ENCODE measurements around the gene TRIM46. TPM values are rescaled to one million over a fixed set of nuclear protein-coding genes. Genes with fewer than 3 reads are reported as not detected.

Gene TRIM46
- total RNA-seq, 1 experiment from 2014 or later, result 3.8 TPM

DNA sequence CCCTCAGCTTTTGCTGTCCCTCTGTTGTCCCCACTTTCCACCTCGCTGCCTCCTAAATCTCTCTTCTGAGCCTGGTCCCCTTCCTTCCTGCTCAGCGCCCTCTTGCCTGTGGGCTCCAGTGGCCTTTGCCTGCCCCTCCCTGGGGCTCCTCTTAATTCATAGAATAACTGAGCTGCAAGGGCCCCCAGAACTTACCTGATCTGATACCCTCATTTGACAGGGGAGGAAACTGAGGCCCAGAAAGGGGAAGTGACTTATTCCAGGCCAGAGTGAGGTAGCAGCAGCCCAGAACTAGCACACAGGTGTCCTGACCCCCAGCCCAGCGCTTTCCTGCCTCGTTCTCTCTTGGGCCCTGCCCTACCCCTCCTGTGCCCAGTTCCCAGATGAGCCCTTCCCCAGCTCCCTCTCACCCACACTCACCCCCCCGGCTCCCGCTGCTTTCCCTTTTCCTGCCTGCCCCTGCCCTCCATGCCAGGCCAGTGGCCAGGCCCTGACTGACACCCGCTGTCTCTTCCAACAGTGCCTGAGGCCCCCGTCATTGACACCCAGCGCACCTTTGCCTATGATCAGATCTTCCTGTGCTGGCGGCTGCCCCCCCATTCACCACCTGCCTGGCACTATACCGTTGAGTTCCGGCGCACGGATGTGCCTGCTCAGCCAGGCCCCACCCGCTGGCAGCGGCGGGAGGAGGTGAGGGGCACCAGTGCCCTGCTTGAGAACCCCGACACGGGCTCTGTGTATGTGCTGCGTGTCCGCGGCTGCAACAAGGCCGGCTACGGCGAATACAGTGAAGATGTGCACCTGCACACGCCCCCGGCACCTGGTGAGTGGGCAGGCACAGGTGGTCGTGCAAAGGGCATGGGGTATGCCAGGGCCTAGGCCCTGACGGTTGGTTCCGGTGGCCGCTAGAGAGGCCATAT lies 5.7 kb downstream of the TRIM46 start (continued):
- TF ChIP-seq POLR2A (IDR thresholded peaks at IDR 0.05; ENCODE audit: borderline replicate concordance, extremely low read depth, insufficient read depth, insufficient read length), result no peak

DNA sequence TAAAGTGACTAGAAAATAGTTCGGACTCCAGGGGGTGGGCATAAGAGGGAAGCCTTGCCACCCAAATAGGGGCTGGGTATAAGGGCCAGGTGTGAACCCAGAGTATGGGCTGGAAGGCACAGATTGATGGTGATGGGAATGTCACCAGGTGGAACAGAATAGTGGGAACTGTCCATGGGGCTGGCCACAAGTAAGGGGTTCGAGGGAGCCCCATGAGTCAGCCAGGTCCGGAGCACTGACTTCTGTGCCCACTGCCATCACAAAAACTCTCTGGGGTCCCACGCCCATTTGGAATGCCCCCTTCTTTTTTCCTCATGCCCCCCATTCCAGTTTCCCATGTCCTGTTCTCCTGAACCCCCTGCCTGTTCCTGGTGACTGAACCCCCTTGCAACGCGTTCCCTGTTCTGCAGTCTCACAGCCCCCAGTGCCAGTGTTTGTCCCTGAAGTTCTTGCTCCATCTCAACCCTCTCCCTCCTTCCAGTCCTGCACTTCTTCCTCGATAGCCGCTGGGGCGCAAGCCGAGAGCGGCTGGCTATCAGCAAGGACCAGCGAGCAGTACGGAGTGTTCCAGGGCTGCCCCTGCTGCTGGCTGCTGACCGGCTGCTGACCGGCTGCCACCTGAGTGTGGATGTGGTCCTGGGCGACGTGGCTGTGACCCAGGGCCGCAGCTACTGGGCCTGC lies 7.9 kb downstream of the TRIM46 start:
- DNase-seq (ENCODE audit: low read depth, low spot score) (no peak), ATAC-seq (no peak)
- H3K27ac ChIP-seq (ENCODE audit: low read depth, low read length), result no peak overlapping the region
- H3K4me1 ChIP-seq (ENCODE audit: control insufficient read depth in 1 of 2, insufficient read depth in 2 of 2, low read length in 2 of 2), result peaks cover 0 to 8% of the 10 kb centered on the region in 2 experiments; a peak in 3 of 4 replicates
- no peak overlapping the region for H3K9ac ChIP-seq (ENCODE audit: low read length)
- no peaks in the 10 kb centered on the region; a peak in 1 of 4 replicates for H3K36me3 ChIP-seq (ENCODE audit: control insufficient read depth in 1 of 2, insufficient read depth in 2 of 2, low read length in 2 of 2)
- no peaks in the 10 kb centered on the region for H3K27me3 ChIP-seq (ENCODE audit: insufficient read depth, low read length)
- H3K4me3 ChIP-seq (replicated peaks in 1 of 2; ENCODE audit: low read depth in 1 of 2, low read length in 2 of 2), result no peak overlapping the region
- H3K4me2 ChIP-seq (ENCODE audit: low read length), result no peak overlapping the region
- no peak overlapping the region for H2AFZ ChIP-seq (ENCODE audit: low read depth, low read length, poor library complexity, severe bottlenecking)
- H3K9me3 ChIP-seq (ENCODE audit: control insufficient read depth in 1 of 2, insufficient read depth in 1 of 2, low read depth in 1 of 2, low read length in 2 of 2), result no peaks in the 10 kb centered on the region
- no peaks in the 10 kb centered on the region for H3K79me2 ChIP-seq (ENCODE audit: insufficient read depth, low read length)
- BruUV-seq (replicated peaks), result no TSS peak
- ChIA-PET RAD21 (ENCODE audit: low non-redundant PET in 1 of 2, low total read pairs in 2 of 2, uncharacterized antibody in 2 of 2, unreplicated experiment in 2 of 2) (no interaction called here), CTCF (no interaction called here), POLR2A (interaction anchor here (1.0 kb wide), 1 partner anchor 14 kb away, joined by 3 read pairs; no protein-coding TSS in a partner anchor)
- H4K20me1 ChIP-seq (ENCODE audit: insufficient read depth), result no peaks in the 10 kb centered on the region
- TF ChIP-seq SRF (IDR thresholded peaks at IDR 0.05; ENCODE audit: low read depth), result no peak
- no peak for TF ChIP-seq EZH2 (IDR thresholded peaks at IDR 0.05)
- no peak for TF ChIP-seq JUND (IDR thresholded peaks at IDR 0.05)
- TF ChIP-seq SIN3A (IDR thresholded peaks at IDR 0.05; ENCODE audit: low read depth), result no peak
- intact Hi-C loops (cut with micrococcal nuclease), result no loop called here
- no peaks in the 10 kb centered on the region for H3K9me2 ChIP-seq (ENCODE audit: insufficient read depth)

DNA sequence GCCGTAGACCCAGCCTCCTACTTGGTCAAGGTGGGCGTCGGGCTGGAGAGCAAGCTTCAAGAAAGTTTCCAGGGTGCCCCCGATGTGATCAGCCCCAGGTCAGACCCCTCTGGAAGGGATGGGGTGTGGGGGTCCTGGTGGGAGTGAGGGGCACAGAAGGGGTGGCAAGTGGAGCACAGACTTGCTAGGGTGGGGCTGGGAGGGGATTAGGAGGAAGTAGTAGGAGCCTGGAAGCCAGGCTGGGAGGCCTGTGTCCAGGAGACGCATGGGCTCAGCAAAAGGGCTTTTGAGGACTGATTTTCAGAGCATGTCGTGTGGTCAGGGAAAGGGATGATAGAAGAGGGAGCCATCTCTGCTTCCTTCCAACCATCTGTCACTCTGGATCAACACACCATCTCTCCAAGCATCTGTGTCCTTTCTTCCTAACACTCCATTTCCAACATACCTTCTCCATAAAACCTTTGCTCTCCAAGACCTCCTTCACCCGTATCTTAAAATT lies 8.5 kb downstream of the TRIM46 start:
- H2AFZ ChIP-seq (ENCODE audit: low read depth, low read length, poor library complexity, severe bottlenecking), result no peak overlapping the region
- CTCF ChIA-PET, result no interaction called here
- intact Hi-C loops (cut with micrococcal nuclease), result no loop called here
- H4K20me1 ChIP-seq (ENCODE audit: insufficient read depth), result no peaks in the 10 kb centered on the region
- no peak for ATAC-seq
- H3K27ac ChIP-seq (ENCODE audit: low read depth, low read length), result no peak overlapping the region
- POLR2A ChIA-PET, result no interaction called here
- H3K4me2 ChIP-seq (ENCODE audit: low read length), result no peak overlapping the region
- H3K9me2 ChIP-seq (ENCODE audit: insufficient read depth), result no peaks in the 10 kb centered on the region
- no peak for DNase-seq (ENCODE audit: low read depth, low spot score)
- RAD21 ChIA-PET (ENCODE audit: low non-redundant PET in 1 of 2, low total read pairs in 2 of 2, uncharacterized antibody in 2 of 2, unreplicated experiment in 2 of 2), result no interaction called here
- H3K9ac ChIP-seq (ENCODE audit: low read length), result no peak overlapping the region
- no peaks in the 10 kb centered on the region for H3K79me2 ChIP-seq (ENCODE audit: insufficient read depth, low read length)
- no peak overlapping the region for H3K4me3 ChIP-seq (replicated peaks in 1 of 2; ENCODE audit: low read depth in 1 of 2, low read length in 2 of 2)
- no peaks in the 10 kb centered on the region for H3K27me3 ChIP-seq (ENCODE audit: insufficient read depth, low read length)
- H3K9me3 ChIP-seq (ENCODE audit: control insufficient read depth in 1 of 2, insufficient read depth in 1 of 2, low read depth in 1 of 2, low read length in 2 of 2), result no peaks in the 10 kb centered on the region
- BruUV-seq (replicated peaks), result no TSS peak
- H3K36me3 ChIP-seq (ENCODE audit: control insufficient read depth in 1 of 2, insufficient read depth in 2 of 2, low read length in 2 of 2), result no peaks in the 10 kb centered on the region; a peak in 1 of 4 replicates
- peaks cover 0 to 2% of the 10 kb centered on the region in 2 experiments; a peak in 2 of 4 replicates for H3K4me1 ChIP-seq (ENCODE audit: control insufficient read depth in 1 of 2, insufficient read depth in 2 of 2, low read length in 2 of 2)
- TF ChIP-seq, protein P1, sequence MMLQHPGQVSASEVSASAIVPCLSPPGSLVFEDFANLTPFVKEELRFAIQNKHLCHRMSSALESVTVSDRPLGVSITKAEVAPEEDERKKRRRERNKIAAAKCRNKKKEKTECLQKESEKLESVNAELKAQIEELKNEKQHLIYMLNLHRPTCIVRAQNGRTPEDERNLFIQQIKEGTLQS (IDR thresholded peaks at IDR 0.05), result no peak
- no peak for TF ChIP-seq EZH2phosphoT487 (IDR thresholded peaks at IDR 0.05; ENCODE audit: borderline replicate concordance)
- TF ChIP-seq TCF7L2 (IDR thresholded peaks at IDR 0.05; ENCODE audit: borderline replicate concordance, extremely low read depth, insufficient read depth, insufficient read length), result no peak
- no peak for TF ChIP-seq POLR2A (IDR thresholded peaks at IDR 0.05; ENCODE audit: borderline replicate concordance, extremely low read depth, insufficient read depth, insufficient read length)
- no peak for TF ChIP-seq CEBPB (IDR thresholded peaks at IDR 0.05; ENCODE audit: low read depth)
- TF ChIP-seq, protein P2, sequence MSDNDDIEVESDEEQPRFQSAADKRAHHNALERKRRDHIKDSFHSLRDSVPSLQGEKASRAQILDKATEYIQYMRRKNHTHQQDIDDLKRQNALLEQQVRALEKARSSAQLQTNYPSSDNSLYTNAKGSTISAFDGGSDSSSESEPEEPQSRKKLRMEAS (IDR thresholded peaks at IDR 0.05), result no peak
- no peak for TF ChIP-seq FOSL1 (IDR thresholded peaks at IDR 0.05; ENCODE audit: low read depth)
- no peak for TF ChIP-seq ELF1 (IDR thresholded peaks at IDR 0.05; ENCODE audit: borderline replicate concordance, low read depth)
